Measurements from ENCODE around the gene MAP2K6.

MAP2K6 gene

GRCh38 chr17:69427486-69428197 lies 13.1 kb downstream of the MAP2K6 start:
- DNase-seq = no peak

DNA sequence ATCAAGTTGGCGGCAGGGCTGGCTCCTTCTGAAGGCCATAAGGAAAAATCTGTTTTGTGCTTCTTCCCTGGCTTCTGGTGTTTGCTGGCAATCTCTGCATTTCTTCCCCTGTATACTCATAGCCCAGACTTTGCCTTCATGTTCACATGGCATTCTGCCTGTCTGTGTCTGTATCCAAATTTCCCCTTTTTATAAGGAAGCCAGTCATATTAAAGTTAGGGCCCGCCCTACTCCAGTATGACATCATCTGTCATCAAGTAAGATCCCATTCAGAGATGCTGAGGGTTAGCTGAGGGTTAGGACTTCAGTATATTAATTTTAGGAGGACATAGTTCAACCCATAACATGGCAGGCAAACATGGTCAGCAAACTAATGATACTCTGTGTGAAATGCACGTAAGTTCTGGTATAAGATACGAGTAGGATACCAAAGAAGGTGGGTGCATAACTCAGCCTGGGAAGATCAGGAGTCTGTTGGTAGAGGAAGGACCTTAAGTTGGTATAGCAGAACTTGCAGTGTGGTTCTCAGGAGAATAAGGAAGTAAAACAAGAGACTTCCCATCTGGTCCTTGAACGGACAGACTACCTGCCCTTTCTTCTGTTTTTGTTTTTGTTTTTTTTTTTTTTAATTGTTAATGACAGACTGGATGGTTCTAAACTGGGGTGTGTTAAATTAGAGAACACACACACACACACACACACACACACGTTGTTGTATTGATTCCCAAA lies 13.9 kb downstream of the MAP2K6 start:
- no peak for DNase-seq

- DNase-seq = peak; percentile 24
Measured at GRCh38 chr17:69430488-69430887, 16.0 kb downstream of the MAP2K6 start.

- DNase-seq = no peak
Measured at GRCh38 chr17:69431835-69432234, 17.3 kb downstream of the MAP2K6 start.

- DNase-seq = no peak
Measured at GRCh38 chr17:69433093-69433492, 18.6 kb downstream of the MAP2K6 start.

DNA sequence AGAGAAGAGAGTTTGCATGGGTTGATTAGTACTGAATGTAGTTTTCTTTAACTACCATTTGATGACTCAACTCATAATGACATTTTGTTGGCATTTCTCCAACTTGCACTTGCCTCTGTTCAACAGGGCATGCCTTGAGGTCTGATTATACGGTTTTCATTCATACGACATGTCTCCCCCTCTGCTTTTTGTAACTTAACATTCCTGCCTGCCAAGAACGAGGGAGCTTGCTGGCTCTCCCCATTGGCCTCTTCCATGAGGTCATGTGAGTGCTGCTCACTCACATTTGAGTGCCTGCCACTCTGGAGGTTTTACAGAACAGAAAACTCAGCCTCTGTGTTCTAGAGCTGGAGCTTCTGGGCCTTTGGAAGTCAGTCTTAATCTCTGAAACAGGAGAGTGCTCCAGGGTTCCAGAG lies 19.7 kb downstream of the MAP2K6 start:
- no peak for DNase-seq

- DNase-seq = no peak
Measured at GRCh38 chr17:69435971-69436696, 21.6 kb downstream of the MAP2K6 start.

GRCh38 chr17:69437475-69437874 lies 23.0 kb downstream of the MAP2K6 start:
- no peak for DNase-seq

DNA sequence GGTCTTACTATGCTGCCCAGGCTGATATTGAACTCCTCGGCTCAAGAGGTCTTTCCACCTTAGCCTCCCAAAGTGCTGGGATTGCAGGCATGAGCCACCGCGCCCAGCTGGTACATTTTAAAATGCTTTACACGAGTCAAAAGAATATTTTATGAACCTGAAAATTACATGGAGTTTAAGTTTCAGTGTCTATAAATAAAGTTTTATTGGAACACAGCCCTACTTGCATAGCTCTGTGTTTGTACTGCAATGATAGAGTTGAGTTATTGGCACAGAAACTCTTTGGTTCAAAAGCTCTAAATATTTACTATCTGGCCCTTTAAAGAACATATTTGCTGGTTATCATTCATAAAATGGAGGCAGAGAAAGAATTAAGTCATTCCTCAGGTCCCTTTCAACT lies 24.3 kb downstream of the MAP2K6 start:
- no peak for DNase-seq

DNA sequence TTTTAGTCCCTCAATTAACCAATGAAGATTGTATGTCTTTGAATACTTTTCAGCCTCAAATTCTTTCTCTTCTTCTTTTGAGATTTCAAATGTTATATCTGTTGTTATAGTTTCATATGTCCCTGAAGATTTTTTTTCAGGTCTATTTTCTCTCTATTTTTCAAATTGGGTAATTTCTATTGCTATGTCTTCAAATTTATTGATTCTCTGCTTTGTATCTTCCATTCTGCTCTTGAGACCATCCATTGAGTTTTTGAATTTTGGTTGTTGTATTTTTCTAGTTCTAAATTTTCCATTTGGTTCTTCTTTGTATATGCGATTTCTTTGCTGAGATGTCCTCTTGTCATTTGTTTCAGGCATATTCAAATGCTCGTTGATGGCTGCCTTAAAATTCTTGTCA lies 26.7 kb downstream of the MAP2K6 start:
- DNase-seq = no peak

DNA sequence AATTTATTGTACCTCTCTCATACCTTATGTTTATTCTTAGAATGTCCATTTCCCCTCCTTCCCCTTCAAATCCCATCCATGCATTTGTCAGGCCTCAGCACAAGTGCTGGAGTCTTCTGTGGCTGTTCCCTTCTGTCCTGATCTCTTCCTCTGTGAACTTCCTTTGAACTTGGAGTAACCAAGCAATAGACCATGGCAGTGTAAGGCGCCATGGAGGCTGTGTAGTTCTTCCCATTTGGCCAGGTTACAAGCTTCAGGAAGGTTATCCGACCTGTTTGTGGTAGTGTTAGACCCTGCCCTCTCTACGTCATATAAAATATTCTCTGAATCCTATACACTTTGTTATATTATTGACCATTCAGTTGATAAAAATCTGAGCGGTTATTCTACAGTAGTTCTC lies 28.6 kb downstream of the MAP2K6 start:
- DNase-seq = no peak

- no peak for DNase-seq
Measured at GRCh38 chr17:69444023-69444422, 29.5 kb downstream of the MAP2K6 start.

DNA sequence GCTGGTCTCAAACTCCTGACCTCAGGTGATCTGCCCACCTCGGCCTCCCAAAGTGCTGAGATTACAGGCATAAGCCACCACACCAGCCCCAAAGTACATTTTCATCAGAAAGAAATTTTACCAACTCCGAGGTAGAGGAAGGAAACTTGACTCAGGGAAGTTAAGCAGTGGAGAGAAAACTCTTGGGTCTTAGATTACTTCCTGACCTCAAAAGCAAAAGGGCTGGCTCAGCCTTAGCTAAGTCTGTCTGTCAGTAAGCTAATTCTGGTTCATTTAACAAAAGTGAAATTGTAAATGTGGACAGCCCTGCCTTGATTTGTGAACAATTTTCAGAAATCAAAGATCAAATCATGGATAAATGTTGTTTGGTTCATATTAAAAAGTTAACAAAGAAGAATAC lies 30.6 kb downstream of the MAP2K6 start:
- DNase-seq = peak; percentile 25

GRCh38 chr17:69447726-69448125 lies 33.2 kb downstream of the MAP2K6 start:
- no peak for DNase-seq

DNA sequence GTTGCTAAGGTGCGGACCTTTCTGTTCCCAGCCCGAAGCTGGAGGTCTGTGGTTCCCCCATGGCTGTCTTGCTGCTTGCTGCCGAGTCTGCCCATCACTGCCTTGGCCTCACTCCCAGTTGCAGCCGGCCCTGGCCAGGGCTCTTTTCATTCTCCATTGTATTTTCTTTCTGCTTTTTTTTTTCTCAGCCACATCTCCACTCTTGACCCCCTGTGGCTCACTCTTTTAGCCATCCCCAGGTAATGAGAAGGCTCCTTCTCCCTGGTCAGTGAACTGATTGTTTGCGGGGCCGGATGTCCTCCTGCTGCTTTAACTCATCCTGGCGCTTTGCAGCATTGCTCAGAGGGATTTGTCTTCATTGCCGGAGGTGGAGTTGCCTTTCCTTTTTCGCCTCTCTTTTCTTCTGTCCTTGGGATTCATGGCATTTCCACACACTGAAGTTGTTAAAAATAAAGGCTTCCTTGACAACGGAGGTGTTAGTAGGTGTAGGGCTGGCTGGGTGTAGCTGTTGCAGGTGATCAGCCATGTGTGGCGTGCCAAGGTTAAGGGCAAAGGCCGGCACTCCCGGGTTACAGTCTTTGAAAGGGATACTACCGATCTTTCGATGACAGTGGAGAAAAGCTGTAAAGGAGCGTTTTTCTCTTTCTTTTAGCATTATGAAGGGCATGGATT lies 34.1 kb downstream of the MAP2K6 start:
- no peak for DNase-seq

DNA sequence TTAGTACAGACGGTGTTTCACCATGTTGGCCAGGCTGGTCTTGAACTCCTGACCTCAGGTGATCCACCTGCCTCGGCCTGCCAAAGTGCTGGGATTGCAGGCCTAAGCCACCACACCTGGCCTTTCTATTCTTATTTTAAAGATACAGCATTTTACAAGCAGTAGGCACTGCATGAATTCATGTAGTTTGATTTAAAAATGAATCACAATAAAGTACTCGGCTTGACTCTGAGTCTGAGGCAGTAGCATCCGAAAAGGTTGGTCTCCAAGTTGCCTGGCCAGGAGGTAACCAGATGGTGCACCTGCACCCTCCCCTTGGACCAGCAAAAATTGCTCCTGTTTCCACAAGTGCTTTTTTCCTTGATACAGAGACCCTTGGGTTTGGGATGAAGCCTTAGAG lies 35.6 kb downstream of the MAP2K6 start:
- no peak for DNase-seq

DNA sequence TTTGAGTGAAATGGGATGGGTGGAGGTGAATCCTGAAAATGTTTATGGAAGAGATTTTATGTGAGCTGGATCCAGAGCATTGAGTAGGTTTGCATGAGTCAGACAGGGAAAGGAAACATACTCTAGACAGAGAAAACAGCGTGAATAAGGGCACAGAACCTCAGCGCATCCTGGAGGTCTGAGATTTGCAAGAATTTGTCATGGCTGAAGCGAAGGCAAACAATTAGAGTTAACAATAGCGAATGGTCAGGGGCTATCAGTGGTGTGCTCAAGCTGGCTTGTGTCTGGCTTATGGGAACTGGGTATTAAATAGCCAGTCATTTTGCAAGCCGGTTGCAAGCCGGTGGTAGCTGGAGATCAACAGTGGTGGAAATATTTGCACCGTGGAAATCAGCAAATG lies 36.4 kb downstream of the MAP2K6 start:
- DNase-seq = no peak

DNA sequence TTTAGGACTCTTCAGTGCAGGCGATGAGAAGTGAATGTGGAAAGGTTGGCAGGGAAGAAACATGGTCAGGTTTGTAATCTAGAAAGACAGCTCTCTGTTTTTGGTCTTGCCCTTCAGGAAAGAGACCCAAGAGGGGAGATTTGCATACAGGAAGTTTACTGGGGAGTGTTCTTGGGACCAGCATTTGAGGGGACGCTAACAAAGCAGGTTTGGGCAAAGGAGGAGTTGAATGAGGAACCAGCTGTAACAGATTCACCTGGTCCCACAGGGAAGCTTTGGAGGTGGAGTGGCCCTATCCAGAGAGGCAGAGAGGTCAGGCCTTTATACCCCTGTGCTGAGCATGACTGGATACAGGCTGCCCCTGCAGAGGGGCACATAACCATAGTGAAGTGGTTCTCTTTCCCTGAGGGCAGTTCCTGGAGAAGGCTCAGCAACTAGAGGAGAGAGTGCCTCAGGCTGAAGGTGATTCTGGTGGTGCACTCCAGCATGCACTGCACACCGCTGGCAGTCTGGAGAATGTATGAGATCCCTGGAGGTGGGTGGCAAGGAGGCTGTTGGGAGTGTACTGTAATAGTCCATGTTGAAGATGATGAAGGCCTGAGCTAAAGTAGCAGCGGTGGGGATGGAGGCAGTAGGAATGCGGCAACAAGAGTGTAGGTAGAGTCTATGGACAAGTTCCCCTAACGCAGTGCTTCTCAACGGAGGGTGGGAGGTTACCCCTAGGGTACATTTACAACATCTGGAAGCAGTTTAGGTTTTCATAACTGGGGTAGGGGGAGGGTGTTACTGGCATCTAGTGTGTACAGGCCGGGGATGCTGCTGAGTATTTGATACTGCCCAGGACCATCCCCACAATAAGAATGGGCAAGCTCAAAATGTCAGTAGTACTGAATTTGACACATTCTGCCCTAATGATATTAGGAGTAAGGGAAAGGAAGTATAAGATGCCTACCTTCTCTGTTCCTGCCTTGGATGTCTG lies 37.2 kb downstream of the MAP2K6 start:
- no peak for DNase-seq

DNA sequence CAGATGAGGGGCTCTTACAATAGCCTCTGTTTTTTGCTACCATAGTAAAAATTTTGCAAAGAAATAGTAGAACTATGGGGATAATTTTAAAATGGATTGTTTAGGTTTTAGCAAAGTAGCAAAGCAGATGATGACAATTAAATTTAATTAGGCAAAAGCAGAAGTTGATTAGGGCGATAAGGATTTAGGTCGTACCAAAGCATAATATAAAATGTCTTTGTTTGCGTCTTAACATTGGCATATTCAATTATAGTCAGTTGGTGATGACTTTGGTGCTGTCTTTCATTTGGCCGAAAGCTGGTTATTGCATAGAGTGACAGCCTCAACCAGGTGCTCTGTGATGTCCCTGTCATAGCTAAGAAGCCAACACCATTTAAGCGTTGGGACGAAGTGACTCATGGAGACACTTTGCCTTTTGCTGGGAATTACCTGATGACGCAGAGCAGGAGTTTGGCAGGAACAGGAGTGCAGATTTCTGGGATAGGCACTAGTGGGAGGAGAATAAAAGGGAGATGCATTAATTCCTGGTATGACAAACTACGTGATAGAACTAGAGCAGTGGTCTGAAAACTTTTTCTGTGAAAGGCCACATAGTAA lies 38.3 kb downstream of the MAP2K6 start:
- no peak for DNase-seq

- no peak for DNase-seq
Measured at GRCh38 chr17:69454051-69454450, 39.6 kb downstream of the MAP2K6 start.

- DNase-seq = no peak
Measured at GRCh38 chr17:69455040-69455439, 40.5 kb downstream of the MAP2K6 start.

DNA sequence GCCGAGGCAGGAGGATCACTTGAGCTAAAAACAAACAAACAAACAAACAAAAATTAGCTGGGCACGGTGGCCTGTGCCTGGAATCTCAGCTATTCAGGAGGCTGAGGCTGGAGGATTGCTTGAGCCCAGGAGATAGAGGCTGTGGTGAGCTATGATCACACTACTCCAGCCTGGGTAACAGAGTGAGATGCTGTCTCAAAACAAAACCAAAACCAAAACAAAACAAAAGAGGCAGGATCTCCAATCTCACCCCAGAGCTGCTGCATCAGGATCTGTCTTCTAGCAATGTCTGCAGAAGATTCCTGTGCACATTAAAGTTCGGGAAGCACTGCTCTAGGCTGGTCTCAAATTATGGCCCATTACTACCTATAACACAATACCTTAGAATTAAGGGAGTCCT lies 43.1 kb downstream of the MAP2K6 start:
- no peak for DNase-seq
